Gastrocnemius medialis (tissue), 4 donors: ENCODE data around the gene EVC.

Experiments
- CTCF ChIP-seq, 5 experiments: fragments of 450-650 bp in 3 of 5; fragments of 200-600 bp in 2 of 5; sonication (generic) in 2 of 5; IDR thresholded peaks in 4 of 5; conservative IDR thresholded peaks in 1 of 5; 1 replicate in 4 of 5; 2 replicates in 1 of 5; pipeline ENCODE4 v1.5.1; 2016 to 2019; ENCODE audit warnings: antibody characterized with exemption in 5 of 5, mild to moderate bottlenecking in 3 of 5, moderate library complexity in 3 of 5
- POLR2A ChIP-seq, 2 donors: fragments of 450-650 bp; IDR thresholded peaks; one replicate each; pipeline ENCODE4 v1.6.1; 2017; ENCODE audit warnings: antibody characterized with exemption in 2 of 2, mild to moderate bottlenecking in 2 of 2, moderate library complexity in 2 of 2

- no peak for TF ChIP-seq CTCF (IDR thresholded peaks at IDR 0.05 in 4 of 5, conservative IDR thresholded peaks at IDR 0.05 in 1 of 5)
- no peak for TF ChIP-seq POLR2A (IDR thresholded peaks at IDR 0.05)
Measured at GRCh38 chr4:5722328-5722727, 11.3 kb downstream of the EVC start.
